OCI-LY7 (cell line): ENCODE measurements around the gene FGR. TPM values are rescaled to one million over a fixed set of nuclear protein-coding genes. Genes with fewer than 3 reads are reported as not detected.

ENCODE experiments used
- BruUV-seq: library from RNA; stranded (reverse); fragments of 400-500 nt; replicated peaks from 2 replicates; lab custom pipeline; 2021; lab: Mats Ljungman, UMichigan
- CTCF ChIA-PET: fragments of 300-600 bp; sonication (Branson Sonifier 250); formaldehyde crosslinking; loops from one replicate; lab custom pipeline; 2022; ENCODE audit warnings: antibody characterized with exemption; ENCODE audit not compliant: unreplicated experiment; lab: Charles Lee
- POLR2A ChIA-PET: fragments of 300-600 bp; sonication (Branson Sonifier 250); formaldehyde crosslinking; loops from one replicate; lab custom pipeline; 2022; ENCODE audit warnings: antibody characterized with exemption; lab: Charles Lee
- DNase-seq: peaks from one replicate; pipeline ENCODE4 v3.0.0-alpha.2; 2015; ENCODE audit warnings: low spot score
- H2AFZ ChIP-seq: fragments of 200-600 bp; sonication (generic), shearing (Covaris generic); 2 replicates; pipeline ENCODE4 v1.6.1; 2014; ENCODE audit warnings: mild to moderate bottlenecking, antibody characterized with exemption, low read length, moderate library complexity
- H3K27ac ChIP-seq: fragments of 200-600 bp; sonication (generic); 2 replicates; pipeline ENCODE4 v1.5.1; 2014; ENCODE audit warnings: mixed run types, low read depth, mild to moderate bottlenecking, moderate library complexity, low read length, inconsistent platforms; ENCODE audit not compliant: poor library complexity, severe bottlenecking
- H3K36me3 ChIP-seq: fragments of 200-600 bp; sonication (generic); 2 replicates; pipeline ENCODE4 v1.6.1; 2014; ENCODE audit warnings: mild to moderate bottlenecking, antibody characterized with exemption, low read length, moderate library complexity, mixed read lengths; ENCODE audit not compliant: insufficient read depth
- H3K4me1 ChIP-seq: fragments of 200-600 bp; sonication (generic); 2 replicates; pipeline ENCODE4 v1.5.1; 2014; ENCODE audit warnings: mild to moderate bottlenecking, low read length; ENCODE audit not compliant: insufficient read depth, poor library complexity, severe bottlenecking
- H3K4me2 ChIP-seq: fragments of 200-600 bp; sonication (generic); 2 replicates; pipeline ENCODE4 v1.6.1; 2014; ENCODE audit warnings: mild to moderate bottlenecking, low read length
- H3K4me3 ChIP-seq: fragments of 200-600 bp; sonication (generic); 2 replicates; pipeline ENCODE4 v1.5.1; 2014; ENCODE audit warnings: mild to moderate bottlenecking, low read depth, low read length; ENCODE audit not compliant: poor library complexity, severe bottlenecking
- H3K79me2 ChIP-seq: fragments of 200-600 bp; sonication (generic); 2 replicates; pipeline ENCODE4 v1.6.1; 2016; ENCODE audit warnings: low read depth, mild to moderate bottlenecking, low read length, moderate library complexity, mixed read lengths; ENCODE audit not compliant: insufficient read depth
- H3K9me2 ChIP-seq: fragments of 200-600 bp; sonication (generic); 2 replicates; pipeline ENCODE4 v1.6.1; 2016; ENCODE audit warnings: mild to moderate bottlenecking, low read length, mixed read lengths; ENCODE audit not compliant: insufficient read depth
- H3K9me3 ChIP-seq: fragments of 200-600 bp; sonication (generic); 2 replicates; pipeline ENCODE4 v1.6.1; 2014; ENCODE audit warnings: mild to moderate bottlenecking, mixed run types, low read length, mixed read lengths
- H4K20me1 ChIP-seq: fragments of 200-600 bp; sonication (generic); 2 replicates; pipeline ENCODE4 v1.6.1; 2014; ENCODE audit warnings: mild to moderate bottlenecking, antibody characterized with exemption, low read length, moderate library complexity, mixed read lengths; ENCODE audit not compliant: insufficient read depth
- EZH2phosphoT487 ChIP-seq: fragments of 200-600 bp; sonication (generic); IDR thresholded peaks from 2 replicates; pipeline ENCODE4 v1.6.1; 2018; ENCODE audit warnings: low read depth, borderline replicate concordance, mild to moderate bottlenecking, mixed run types, antibody characterized with exemption, low read length, moderate library complexity, mixed read lengths
- intact Hi-C: fragments of 100-400 bp; cut with micrococcal nuclease; formaldehyde crosslinking; loops from one replicate; pipeline ENCODE4 v1.10.0; 2022; ENCODE audit not compliant: unreplicated experiment
- total RNA-seq, 2 experiments: library from RNA; depleted of rRNA in 1 of 2; stranded (reverse); fragments of >200 nt in 1 of 2; shearing (Covaris generic) in 1 of 2; gene quantifications; 2 replicates each; pipeline ENCODE4 v1.2.3, GENCODE V29; 2014 to 2022
- TF ChIP-seq, protein P1 (sequence below): fragments of 200-600 bp; sonication (generic); conservative IDR thresholded peaks from 2 replicates; pipeline ENCODE4 v1.5.1; 2014; ENCODE audit warnings: mild to moderate bottlenecking, antibody characterized with exemption, low read length, moderate library complexity, mixed read lengths

Gene FGR
- total RNA-seq, 2 experiments from 2014 or later: 1.2 to 2.2 TPM

DNA sequence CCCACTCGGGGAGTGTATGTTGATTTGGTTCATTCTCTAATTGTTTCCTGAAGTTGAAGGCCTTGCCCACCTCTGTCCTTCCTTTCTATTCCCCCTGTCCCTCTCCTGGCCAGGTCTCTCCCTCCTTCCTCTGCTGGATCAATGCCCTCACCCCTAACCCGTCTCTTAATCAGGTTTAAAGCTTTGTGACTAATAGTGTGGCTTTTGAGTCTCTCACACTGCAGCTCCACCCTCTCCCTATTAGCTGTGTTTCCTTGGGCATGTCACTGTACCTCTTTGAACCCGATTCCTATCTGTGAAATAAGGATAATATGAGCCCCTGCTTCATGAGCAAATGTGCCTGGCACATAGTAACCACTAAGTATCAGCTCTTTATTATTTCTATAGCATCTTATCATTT is 51.5 kb downstream of the FGR start:
- CTCF ChIA-PET: no interaction called here

DNA sequence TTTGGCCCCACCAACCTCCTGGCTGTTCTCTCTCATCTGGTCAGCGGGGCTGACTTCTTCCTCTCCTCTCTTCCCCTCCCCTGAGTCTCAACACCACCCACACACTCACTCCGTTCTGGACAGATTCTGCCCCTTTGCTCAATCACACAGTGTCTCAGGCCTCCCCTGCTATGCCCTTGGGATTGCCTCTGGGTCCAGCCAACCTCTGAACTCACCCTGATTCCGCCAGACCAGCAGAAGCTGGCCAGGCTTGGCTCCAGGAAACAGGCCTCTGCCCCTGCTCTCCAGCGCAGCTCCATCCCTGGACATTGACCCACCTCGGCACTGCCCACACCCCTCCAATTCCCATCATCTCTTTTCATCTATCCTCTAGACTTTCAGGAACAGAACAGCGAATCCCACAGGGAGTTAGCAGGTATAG is 53.2 kb downstream of the FGR start:
- Histone ChIP-seq H3K4me2 (no peak overlapping the region), H3K9me2 (no peaks in the 10 kb centered on the region), H3K4me3 (no peak overlapping the region), H3K36me3 (no peaks in the 10 kb centered on the region), H4K20me1 (no peaks in the 10 kb centered on the region; the same call in 1 of the 2 replicates), H3K27ac (no peak overlapping the region), H3K79me2 (no peaks in the 10 kb centered on the region), H2AFZ (no peak overlapping the region), H3K9me3 (no peaks in the 10 kb centered on the region), H3K4me1 (no peaks in the 10 kb centered on the region)
- ChIA-PET POLR2A (no interaction called here), CTCF (no interaction called here)
- intact Hi-C loops: no loop called here
- no TSS peak for BruUV-seq
- DNase-seq: no peak
- TF ChIP-seq, protein P1, sequence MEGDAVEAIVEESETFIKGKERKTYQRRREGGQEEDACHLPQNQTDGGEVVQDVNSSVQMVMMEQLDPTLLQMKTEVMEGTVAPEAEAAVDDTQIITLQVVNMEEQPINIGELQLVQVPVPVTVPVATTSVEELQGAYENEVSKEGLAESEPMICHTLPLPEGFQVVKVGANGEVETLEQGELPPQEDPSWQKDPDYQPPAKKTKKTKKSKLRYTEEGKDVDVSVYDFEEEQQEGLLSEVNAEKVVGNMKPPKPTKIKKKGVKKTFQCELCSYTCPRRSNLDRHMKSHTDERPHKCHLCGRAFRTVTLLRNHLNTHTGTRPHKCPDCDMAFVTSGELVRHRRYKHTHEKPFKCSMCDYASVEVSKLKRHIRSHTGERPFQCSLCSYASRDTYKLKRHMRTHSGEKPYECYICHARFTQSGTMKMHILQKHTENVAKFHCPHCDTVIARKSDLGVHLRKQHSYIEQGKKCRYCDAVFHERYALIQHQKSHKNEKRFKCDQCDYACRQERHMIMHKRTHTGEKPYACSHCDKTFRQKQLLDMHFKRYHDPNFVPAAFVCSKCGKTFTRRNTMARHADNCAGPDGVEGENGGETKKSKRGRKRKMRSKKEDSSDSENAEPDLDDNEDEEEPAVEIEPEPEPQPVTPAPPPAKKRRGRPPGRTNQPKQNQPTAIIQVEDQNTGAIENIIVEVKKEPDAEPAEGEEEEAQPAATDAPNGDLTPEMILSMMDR: no peak
- no peak for TF ChIP-seq EZH2phosphoT487

More for the DNA sequence above, 51.5 kb downstream of the FGR start:
- POLR2A ChIA-PET: interaction anchor here (0.5 to 0.7 kb wide), 2 partner anchors 13 to 27 kb away, joined by 3 to 4 read pairs; no protein-coding TSS in a partner anchor
- no peaks in the 10 kb centered on the region for H3K9me2 ChIP-seq
- intact Hi-C loops: no loop called here
- DNase-seq: no peak
- no peaks in the 10 kb centered on the region for H3K36me3 ChIP-seq
- no peaks in the 10 kb centered on the region for H3K4me1 ChIP-seq
- H4K20me1 ChIP-seq: no peaks in the 10 kb centered on the region; the same call in 1 of the 2 replicates
- BruUV-seq: no TSS peak
- no peak overlapping the region for H3K27ac ChIP-seq
- no peaks in the 10 kb centered on the region for H3K79me2 ChIP-seq
- H3K4me3 ChIP-seq: no peak overlapping the region
- TF ChIP-seq, protein P1: no peak
- TF ChIP-seq EZH2phosphoT487: no peak
- no peak overlapping the region for H2AFZ ChIP-seq
- no peaks in the 10 kb centered on the region for H3K9me3 ChIP-seq
- H3K4me2 ChIP-seq: no peak overlapping the region

DNA sequence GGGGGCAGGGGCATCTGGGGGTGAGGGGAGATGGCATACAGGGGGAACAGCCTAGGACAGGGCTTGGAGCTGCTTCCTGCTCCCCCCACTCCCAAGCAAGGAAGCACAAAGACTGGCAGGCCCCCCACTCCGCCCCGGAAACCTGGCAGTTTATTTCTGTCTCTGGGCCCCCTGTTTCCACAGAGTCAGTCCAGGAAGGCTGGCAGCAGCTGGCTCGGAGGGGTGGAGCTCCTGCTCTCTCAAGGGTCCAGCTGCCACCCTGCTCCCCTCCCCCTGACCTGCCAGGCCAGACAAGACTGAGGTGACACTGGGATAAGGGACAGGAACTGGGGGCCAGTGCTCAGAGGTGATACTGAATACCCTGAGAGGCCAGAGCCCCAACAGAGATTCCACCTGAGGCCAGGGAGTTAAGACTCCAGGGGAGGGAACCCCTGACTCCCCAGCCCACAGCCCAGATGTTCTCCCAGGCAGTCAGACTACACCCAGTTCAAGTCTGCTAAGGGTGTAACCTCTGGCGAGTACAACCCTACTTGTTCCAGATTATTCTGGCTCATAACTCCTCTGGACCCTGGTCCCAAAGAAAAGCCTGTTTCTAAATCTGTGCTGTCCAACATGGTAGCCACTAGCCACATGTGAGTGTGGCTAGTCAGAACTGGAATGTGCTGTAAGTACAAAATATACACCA is 57.3 kb downstream of the FGR start:
- Histone ChIP-seq H3K36me3 (no peaks in the 10 kb centered on the region), H3K9me2 (no peaks in the 10 kb centered on the region), H3K27ac (no peak overlapping the region), H3K4me1 (peaks cover 5% of the 10 kb centered on the region), H4K20me1 (no peaks in the 10 kb centered on the region; the same call in 1 of the 2 replicates), H3K9me3 (no peaks in the 10 kb centered on the region), H2AFZ (no peak overlapping the region), H3K79me2 (no peaks in the 10 kb centered on the region), H3K4me3 (no peak overlapping the region), H3K4me2 (no peak overlapping the region)
- TF ChIP-seq EZH2phosphoT487: no peak
- TF ChIP-seq, protein P1: no peak
- no peak for DNase-seq
- ChIA-PET POLR2A (interaction anchor here (1.0 kb wide), 1 partner anchor 80 kb away, joined by 3 read pairs; no protein-coding TSS in a partner anchor), CTCF (no interaction called here)
- intact Hi-C loops: no loop called here
- no TSS peak for BruUV-seq
